Gastrocnemius medialis (tissue), 4 donors: ENCODE results near the gene TAF6. TPM values are rescaled to one million over a fixed set of nuclear protein-coding genes. Genes with fewer than 3 reads are reported as not detected.

Source experiments
- ATAC-seq, 2 donors: fragments of 150-250 bp; one replicate each; pipeline ENCODE4 v1.9.1; 2016
- DNase-seq, 2 donors: peaks; one replicate each; pipeline ENCODE4 v3.0.0-alpha.2; 2019
- H3K27ac ChIP-seq, 4 donors: fragments of 200-600 bp; sonication (generic); 1 replicate in 1 of 4; 2 replicates in 3 of 4; pipeline ENCODE4 v1.5.1; 2016 to 2018; ENCODE audit warnings: mild to moderate bottlenecking in 2 of 4, moderate library complexity in 1 of 4
- H3K27me3 ChIP-seq, 3 donors: fragments of 200-600 bp; sonication (generic) in 2 of 3; 1 replicate in 1 of 3; 2 replicates in 2 of 3; pipeline versions ENCODE4 v1.5.1 to v1.6.0; 2016 to 2019; ENCODE audit warnings: mild to moderate bottlenecking in 1 of 3, moderate library complexity in 1 of 3
- H3K36me3 ChIP-seq, 2 donors: fragments of 200-600 bp; sonication (generic) in 1 of 2; one replicate each; pipeline ENCODE4 v1.5.1; 2017 to 2018
- H3K4me1 ChIP-seq, 2 donors: fragments of 200-600 bp; sonication (generic) in 1 of 2; one replicate each; pipeline ENCODE4 v1.5.1; 2016 to 2017; ENCODE audit warnings: mild to moderate bottlenecking in 2 of 2
- H3K4me3 ChIP-seq, 4 donors: fragments of 200-600 bp; sonication (generic) in 3 of 4; 1 replicate in 1 of 4; 2 replicates in 3 of 4; pipeline ENCODE4 v1.5.1; 2016 to 2019; ENCODE audit warnings: mild to moderate bottlenecking in 2 of 4
- H3K9me3 ChIP-seq, 3 donors: fragments of 200-600 bp; sonication (generic) in 2 of 3; 1 replicate in 1 of 3; 2 replicates in 2 of 3; pipeline ENCODE4 v1.5.1; 2016 to 2019
- CTCF ChIP-seq, 5 experiments: fragments of 450-650 bp in 3 of 5; fragments of 200-600 bp in 2 of 5; sonication (generic) in 2 of 5; IDR thresholded peaks in 4 of 5; conservative IDR thresholded peaks in 1 of 5; 1 replicate in 4 of 5; 2 replicates in 1 of 5; pipeline ENCODE4 v1.5.1; 2016 to 2019; ENCODE audit warnings: antibody characterized with exemption in 5 of 5, mild to moderate bottlenecking in 3 of 5, moderate library complexity in 3 of 5
- POLR2A ChIP-seq, 2 donors: fragments of 450-650 bp; IDR thresholded peaks; one replicate each; pipeline ENCODE4 v1.6.1; 2017; ENCODE audit warnings: antibody characterized with exemption in 2 of 2, mild to moderate bottlenecking in 2 of 2, moderate library complexity in 2 of 2
- in situ Hi-C, 4 donors: fragments of 200-750 bp; cut with MboI; loops; one replicate each; pipeline versions ENCODE4 v1.15.0 to v1.8.0; 2017; ENCODE audit warnings: low sequenced_read_pairs in 4 of 4
- intact Hi-C: fragments of 100-400 bp; cut with DNase I; formaldehyde crosslinking; loops from one replicate; pipeline ENCODE4 v1.15.1; 2023; ENCODE audit warnings: low total_unique reads
- total RNA-seq, 4 donors: library from RNA; depleted of rRNA; stranded (reverse); fragments of >200 nt; gene quantifications; one replicate each; pipeline versions ENCODE4 v1.1.0 to v1.2.3, GENCODE V29; 2016

Gene TAF6
- total RNA-seq, 4 donors from 2014 or later = 38.6 to 71.7 (median 56.6) TPM

- no peaks in the 10 kb centered on the region for H3K9me3 ChIP-seq
- intact Hi-C loops = no loop called here
- H3K36me3 ChIP-seq = peaks cover 0 to 40% of the 10 kb centered on the region in 2 donors
- no peak for TF ChIP-seq POLR2A (IDR thresholded peaks at IDR 0.05)
- TF ChIP-seq CTCF (IDR thresholded peaks at IDR 0.05 in 4 of 5, conservative IDR thresholded peaks at IDR 0.05 in 1 of 5) = no peak
- H3K4me1 ChIP-seq = peaks cover 6 to 17% of the 10 kb centered on the region in 2 donors
- in situ Hi-C loops = loop anchor here in 1 of 4 donors (25.0 kb wide), 1 partner anchor 182 kb away; no protein-coding TSS in a partner anchor
- DNase-seq = no peak
- H3K27ac ChIP-seq = no peak overlapping the region
- H3K27me3 ChIP-seq = no peaks in the 10 kb centered on the region
- ATAC-seq = no peak
- H3K4me3 ChIP-seq = no peak overlapping the region
Measured at GRCh38 chr7:100155553-100156317, 36.6 kb upstream of the TAF6 start.

- ATAC-seq = no peak
- intact Hi-C loops = no loop called here
- no peak overlapping the region for H3K27ac ChIP-seq
Measured at GRCh38 chr7:100154651-100155491, 35.7 kb upstream of the TAF6 start.

GRCh38 chr7:100153708-100154535 lies 34.8 kb upstream of the TAF6 start:
- intact Hi-C loops = no loop called here
- no peak for DNase-seq
- Histone ChIP-seq H3K4me1 (peaks cover 17 to 25% of the 10 kb centered on the region in 2 donors), H3K27me3 (no peaks in the 10 kb centered on the region), H3K27ac (no peak overlapping the region), H3K9me3 (no peaks in the 10 kb centered on the region), H3K36me3 (peaks cover 0 to 40% of the 10 kb centered on the region in 2 donors), H3K4me3 (no peak overlapping the region)
- in situ Hi-C loops = loop anchor here in 1 of 4 donors (25.0 kb wide), 1 partner anchor 183 kb away; no protein-coding TSS in a partner anchor
- no peak for TF ChIP-seq POLR2A (IDR thresholded peaks at IDR 0.05)
- TF ChIP-seq CTCF (IDR thresholded peaks at IDR 0.05 in 4 of 5, conservative IDR thresholded peaks at IDR 0.05 in 1 of 5) = no peak
- no peak for ATAC-seq

More at GRCh38 chr7:100154651-100155491, 35.7 kb upstream of the TAF6 start:
- Histone ChIP-seq H3K4me3 (no peak overlapping the region), H3K27me3 (no peaks in the 10 kb centered on the region), H3K36me3 (peaks cover 0 to 40% of the 10 kb centered on the region in 2 donors), H3K9me3 (no peaks in the 10 kb centered on the region), H3K4me1 (peaks cover 10 to 21% of the 10 kb centered on the region in 2 donors)
- no peak for DNase-seq
- no peak for TF ChIP-seq CTCF (IDR thresholded peaks at IDR 0.05 in 4 of 5, conservative IDR thresholded peaks at IDR 0.05 in 1 of 5)
- no peak for TF ChIP-seq POLR2A (IDR thresholded peaks at IDR 0.05)
- in situ Hi-C loops = loop anchor here in 1 of 4 donors (25.0 kb wide), 1 partner anchor 182 kb away; no protein-coding TSS in a partner anchor

- Histone ChIP-seq H3K4me3 (no peak overlapping the region), H3K9me3 (no peaks in the 10 kb centered on the region), H3K4me1 (peaks cover 17 to 21% of the 10 kb centered on the region in 2 donors), H3K27ac (no peak overlapping the region), H3K27me3 (no peaks in the 10 kb centered on the region), H3K36me3 (peaks cover 0 to 40% of the 10 kb centered on the region in 2 donors)
- DNase-seq (no peak), ATAC-seq (no peak)
- TF ChIP-seq CTCF (IDR thresholded peaks at IDR 0.05 in 4 of 5, conservative IDR thresholded peaks at IDR 0.05 in 1 of 5) (no peak), POLR2A (IDR thresholded peaks at IDR 0.05) (no peak)
- in situ Hi-C loops (loop anchor here in 1 of 4 donors (25.0 kb wide), 1 partner anchor 184 kb away; no protein-coding TSS in a partner anchor), intact Hi-C loops (no loop called here)
Measured at GRCh38 chr7:100152937-100153666, 33.9 kb upstream of the TAF6 start.
